IPS-15b (cell line): ENCODE results near the gene HEPN1.

Experiments used
- H3K27me3 ChIP-seq: one replicate; pipeline ENCODE4 v1.6.1; 2013; ENCODE audit warnings: low read length; ENCODE audit not compliant: control insufficient read depth, insufficient read depth
- H3K36me3 ChIP-seq: one replicate; pipeline ENCODE4 v1.6.1; 2013; ENCODE audit warnings: low read length; ENCODE audit not compliant: control insufficient read depth, insufficient read depth
- H3K4me1 ChIP-seq: one replicate; pipeline ENCODE4 v1.6.1; 2013; ENCODE audit warnings: mild to moderate bottlenecking, low read length; ENCODE audit not compliant: control insufficient read depth, insufficient read depth
- H3K4me3 ChIP-seq: one replicate; pipeline ENCODE4 v1.5.1; 2013; ENCODE audit warnings: low read depth, low read length
- H3K9ac ChIP-seq: one replicate; pipeline ENCODE4 v1.6.1; 2013; ENCODE audit warnings: low read depth, mild to moderate bottlenecking, low read length
- H3K9me3 ChIP-seq: one replicate; pipeline ENCODE4 v1.6.1; 2013; ENCODE audit warnings: mild to moderate bottlenecking, low read length; ENCODE audit not compliant: control insufficient read depth, insufficient read depth

The HEPN1 gene

DNA sequence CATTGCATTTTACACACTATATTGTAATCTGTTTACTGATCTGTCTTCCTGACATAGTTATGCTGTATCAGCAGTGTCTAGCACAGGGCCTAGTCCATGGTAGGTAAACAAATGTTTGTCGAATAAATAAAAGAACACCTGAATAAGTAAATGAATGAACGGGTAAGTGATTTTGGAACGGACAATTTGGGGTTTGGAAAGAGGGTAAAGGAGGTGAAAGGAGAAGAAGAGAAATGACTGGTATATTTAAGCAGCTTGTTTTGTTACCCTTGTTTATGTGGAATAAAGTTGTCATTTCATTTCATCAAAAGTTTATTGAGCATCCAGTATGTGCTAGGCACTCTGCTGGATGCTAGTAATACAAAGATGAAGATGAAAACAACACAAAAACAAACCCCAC lies at the start of gene HEPN1:
HEPN1 (plus strand) TSS at position 301 of the 400 bp plus-strand sequence.
- Histone ChIP-seq H3K4me1 (peaks cover 3% of the 10 kb centered on the region), H3K9me3 (no peaks in the 10 kb centered on the region), H3K36me3 (no peaks in the 10 kb centered on the region), H3K27me3 (peaks cover 65% of the 10 kb centered on the region), H3K4me3 (no peak within 1 kb of the TSS), H3K9ac (no peak within 1 kb of the TSS)

DNA sequence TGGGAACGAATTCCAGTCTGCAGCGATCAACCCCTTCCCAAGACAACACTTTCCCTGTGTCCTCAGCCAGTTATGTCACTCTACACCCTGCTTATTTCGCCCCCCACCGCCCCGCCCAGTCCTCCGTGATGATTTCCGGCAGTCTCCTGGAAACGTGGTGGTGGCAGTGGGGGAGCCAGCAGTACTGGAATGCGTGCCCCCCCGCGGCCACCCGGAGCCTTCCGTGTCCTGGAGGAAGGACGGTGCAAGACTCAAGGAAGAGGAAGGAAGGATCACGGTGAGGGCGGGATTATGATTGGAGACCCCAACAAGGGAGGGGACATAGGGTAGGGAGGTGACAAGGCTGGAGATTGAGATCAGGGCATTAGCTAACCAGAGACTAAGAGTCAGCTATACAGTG lies 49.7 kb upstream of the HEPN1 start:
- no peaks in the 10 kb centered on the region for H3K36me3 ChIP-seq
- no peak overlapping the region for H3K9ac ChIP-seq
- no peaks in the 10 kb centered on the region for H3K9me3 ChIP-seq
- peak overlapping the region; percentile 28 for H3K4me3 ChIP-seq
- peaks cover 10% of the 10 kb centered on the region for H3K4me1 ChIP-seq
- H3K27me3 ChIP-seq, result peaks cover 100% of the 10 kb centered on the region

DNA sequence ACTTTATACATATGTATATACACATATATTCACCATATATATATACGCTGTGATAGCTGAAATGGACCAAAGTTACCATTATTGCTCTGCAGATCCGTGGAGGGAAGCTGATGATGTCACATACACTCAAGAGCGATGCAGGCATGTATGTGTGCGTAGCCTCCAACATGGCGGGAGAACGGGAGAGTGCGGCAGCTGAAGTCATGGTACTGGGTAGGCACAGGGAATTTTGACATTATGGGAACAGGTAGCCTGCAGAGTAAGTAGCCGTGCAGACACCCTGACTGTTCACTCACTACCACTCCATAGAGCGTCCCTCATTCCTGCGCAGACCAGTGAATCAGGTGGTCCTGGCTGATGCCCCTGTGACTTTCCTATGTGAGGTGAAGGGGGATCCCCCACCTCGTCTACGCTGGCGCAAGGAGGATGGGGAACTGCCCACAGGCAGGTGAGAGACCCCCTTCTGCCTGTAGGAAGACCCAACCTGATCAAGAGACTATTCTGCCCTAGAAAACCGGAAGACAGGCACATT lies 49.1 kb upstream of the HEPN1 start:
- peak overlapping the region; percentile 20 for H3K4me3 ChIP-seq
- no peaks in the 10 kb centered on the region for H3K36me3 ChIP-seq
- H3K9ac ChIP-seq, result no peak overlapping the region
- no peaks in the 10 kb centered on the region for H3K9me3 ChIP-seq
- H3K27me3 ChIP-seq, result peaks cover 100% of the 10 kb centered on the region
- H3K4me1 ChIP-seq, result peaks cover 8% of the 10 kb centered on the region

DNA sequence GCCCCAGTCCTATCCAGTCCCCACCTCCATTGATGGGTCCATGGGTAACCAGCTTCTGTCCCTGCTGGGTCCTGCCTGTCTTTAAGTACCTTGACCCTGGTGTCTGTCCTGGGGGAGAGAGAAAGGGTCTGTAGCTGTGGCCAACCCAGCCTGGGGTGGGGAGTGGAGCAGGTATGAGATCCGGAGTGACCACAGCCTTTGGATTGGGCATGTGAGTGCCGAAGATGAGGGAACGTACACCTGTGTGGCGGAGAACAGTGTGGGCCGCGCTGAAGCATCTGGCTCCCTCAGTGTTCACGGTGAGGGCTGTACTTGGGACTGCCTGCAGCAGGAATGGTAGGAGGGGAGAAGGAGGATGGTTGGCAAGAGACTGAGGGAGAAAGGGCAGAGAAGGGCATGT lies 48.6 kb upstream of the HEPN1 start:
- peaks cover 100% of the 10 kb centered on the region for H3K27me3 ChIP-seq
- H3K9ac ChIP-seq, result no peak overlapping the region
- H3K4me3 ChIP-seq, result no peak overlapping the region
- H3K4me1 ChIP-seq, result peaks cover 8% of the 10 kb centered on the region
- H3K9me3 ChIP-seq, result no peaks in the 10 kb centered on the region
- no peaks in the 10 kb centered on the region for H3K36me3 ChIP-seq

DNA sequence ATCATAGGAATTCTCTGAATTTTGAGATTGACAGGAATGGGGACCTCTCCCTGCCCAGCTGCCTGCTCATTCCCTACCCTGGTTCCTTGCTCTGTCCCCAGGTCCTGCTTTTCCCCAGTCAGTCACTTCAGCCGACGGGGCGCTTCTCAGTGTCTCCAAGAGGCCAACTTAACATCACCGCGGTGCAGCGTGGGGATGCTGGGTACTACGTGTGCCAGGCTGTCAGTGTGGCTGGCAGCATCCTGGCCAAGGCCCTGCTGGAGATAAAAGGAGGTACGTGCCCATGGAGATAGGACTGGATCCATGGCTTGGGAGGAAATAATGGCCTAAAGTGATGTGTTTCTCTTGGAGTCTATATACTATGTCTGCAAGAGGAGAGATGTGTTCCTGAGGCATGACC lies 46.8 kb upstream of the HEPN1 start:
- Histone ChIP-seq H3K36me3 (no peaks in the 10 kb centered on the region), H3K4me1 (peaks cover 3% of the 10 kb centered on the region), H3K9me3 (no peaks in the 10 kb centered on the region), H3K9ac (no peak overlapping the region), H3K27me3 (peaks cover 87% of the 10 kb centered on the region), H3K4me3 (no peak overlapping the region)

DNA sequence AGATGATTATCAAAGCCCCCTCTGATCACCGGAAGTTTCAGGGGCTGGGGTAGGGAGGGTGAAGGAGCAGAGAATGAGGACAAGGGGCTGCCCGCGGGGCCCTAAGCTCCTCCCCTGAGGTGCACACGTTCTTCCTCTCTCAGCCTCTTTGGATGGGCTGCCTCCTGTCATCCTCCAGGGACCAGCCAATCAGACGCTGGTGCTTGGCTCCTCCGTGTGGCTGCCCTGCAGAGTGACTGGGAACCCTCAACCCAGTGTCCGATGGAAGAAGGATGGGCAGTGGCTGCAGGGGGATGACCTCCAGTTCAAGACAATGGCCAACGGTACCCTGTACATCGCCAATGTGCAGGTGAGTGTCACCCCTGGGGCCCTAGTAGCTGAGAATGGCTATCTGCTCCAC lies 46.3 kb upstream of the HEPN1 start:
- Histone ChIP-seq H3K9ac (no peak overlapping the region), H3K36me3 (no peaks in the 10 kb centered on the region), H3K4me1 (no peaks in the 10 kb centered on the region), H3K27me3 (peaks cover 84% of the 10 kb centered on the region), H3K4me3 (no peak overlapping the region), H3K9me3 (no peaks in the 10 kb centered on the region)

DNA sequence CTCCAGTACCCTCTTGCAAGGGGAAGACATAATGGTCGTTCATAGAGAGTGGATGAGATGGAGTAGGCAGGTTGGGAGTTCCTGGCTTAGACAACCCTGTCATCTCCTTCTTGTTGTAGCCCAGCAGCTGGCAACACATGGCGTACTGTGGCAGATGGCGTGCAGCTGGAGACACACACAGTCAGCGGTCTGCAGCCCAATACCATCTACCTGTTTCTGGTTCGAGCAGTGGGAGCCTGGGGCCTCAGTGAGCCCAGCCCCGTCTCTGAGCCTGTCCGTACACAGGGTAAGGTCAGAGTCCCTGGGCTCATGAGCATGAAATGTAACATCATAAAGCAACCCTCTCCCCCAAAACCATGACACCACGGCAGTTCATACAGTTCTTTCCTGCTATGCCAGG lies 45.1 kb upstream of the HEPN1 start:
- Histone ChIP-seq H3K27me3 (peaks cover 80% of the 10 kb centered on the region), H3K9me3 (no peaks in the 10 kb centered on the region), H3K4me3 (no peak overlapping the region), H3K36me3 (no peaks in the 10 kb centered on the region), H3K9ac (no peak overlapping the region), H3K4me1 (peaks cover 4% of the 10 kb centered on the region)

DNA sequence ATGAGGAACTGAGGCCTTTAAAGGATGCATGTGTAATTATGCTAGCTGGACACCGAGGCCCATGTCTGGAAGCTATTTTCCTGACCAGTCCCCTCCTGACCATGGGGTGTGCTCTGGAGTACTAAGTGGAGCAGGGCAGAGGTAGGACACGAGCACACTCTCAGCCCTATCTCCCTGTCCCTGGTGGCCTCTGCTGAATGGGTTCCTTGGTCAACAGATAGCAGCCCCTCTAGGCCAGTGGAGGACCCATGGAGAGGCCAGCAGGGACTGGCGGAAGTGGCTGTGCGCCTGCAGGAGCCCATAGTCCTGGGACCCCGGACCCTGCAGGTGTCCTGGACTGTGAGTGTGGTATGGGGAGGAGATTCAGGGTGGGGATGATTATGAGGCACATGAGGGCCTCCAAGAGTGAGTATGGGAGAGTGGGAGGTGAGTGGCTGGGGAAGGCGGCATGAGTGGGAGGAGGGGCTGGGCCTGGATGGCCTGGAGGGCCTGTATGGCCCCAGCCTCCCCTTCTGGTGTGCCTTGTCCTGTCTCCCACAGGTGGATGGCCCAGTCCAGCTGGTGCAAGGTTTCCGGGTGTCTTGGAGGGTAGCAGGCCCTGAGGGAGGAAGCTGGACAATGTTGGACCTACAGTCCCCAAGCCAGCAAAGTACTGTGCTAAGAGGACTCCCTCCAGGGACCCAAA lies 44.3 kb upstream of the HEPN1 start:
- Histone ChIP-seq H3K4me3 (no peak overlapping the region), H3K4me1 (peaks cover 4% of the 10 kb centered on the region), H3K9ac (no peak overlapping the region), H3K9me3 (no peaks in the 10 kb centered on the region), H3K27me3 (peaks cover 73% of the 10 kb centered on the region), H3K36me3 (no peaks in the 10 kb centered on the region)

DNA sequence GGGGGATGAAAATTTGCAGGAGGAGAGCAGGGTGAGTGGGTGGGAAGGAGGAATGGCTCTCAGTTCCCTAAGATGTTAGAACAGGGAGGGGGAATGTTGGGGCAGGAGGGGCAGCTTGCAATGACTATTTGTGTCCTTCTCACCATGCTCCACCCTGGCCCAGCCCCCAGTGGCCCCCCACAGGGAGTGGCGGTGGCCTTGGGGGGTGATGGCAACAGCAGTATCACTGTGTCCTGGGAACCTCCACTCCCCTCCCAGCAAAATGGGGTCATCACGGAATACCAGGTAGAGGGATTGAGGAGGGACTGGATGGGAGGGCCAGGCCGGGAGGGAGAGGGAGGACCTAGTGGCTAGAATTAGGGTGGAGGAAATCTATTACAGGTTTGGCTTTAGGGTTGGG lies 43.6 kb upstream of the HEPN1 start:
- Histone ChIP-seq H3K27me3 (peaks cover 66% of the 10 kb centered on the region), H3K9me3 (no peaks in the 10 kb centered on the region), H3K9ac (no peak overlapping the region), H3K4me1 (peaks cover 4% of the 10 kb centered on the region), H3K36me3 (no peaks in the 10 kb centered on the region), H3K4me3 (peak overlapping the region; percentile 79)

DNA sequence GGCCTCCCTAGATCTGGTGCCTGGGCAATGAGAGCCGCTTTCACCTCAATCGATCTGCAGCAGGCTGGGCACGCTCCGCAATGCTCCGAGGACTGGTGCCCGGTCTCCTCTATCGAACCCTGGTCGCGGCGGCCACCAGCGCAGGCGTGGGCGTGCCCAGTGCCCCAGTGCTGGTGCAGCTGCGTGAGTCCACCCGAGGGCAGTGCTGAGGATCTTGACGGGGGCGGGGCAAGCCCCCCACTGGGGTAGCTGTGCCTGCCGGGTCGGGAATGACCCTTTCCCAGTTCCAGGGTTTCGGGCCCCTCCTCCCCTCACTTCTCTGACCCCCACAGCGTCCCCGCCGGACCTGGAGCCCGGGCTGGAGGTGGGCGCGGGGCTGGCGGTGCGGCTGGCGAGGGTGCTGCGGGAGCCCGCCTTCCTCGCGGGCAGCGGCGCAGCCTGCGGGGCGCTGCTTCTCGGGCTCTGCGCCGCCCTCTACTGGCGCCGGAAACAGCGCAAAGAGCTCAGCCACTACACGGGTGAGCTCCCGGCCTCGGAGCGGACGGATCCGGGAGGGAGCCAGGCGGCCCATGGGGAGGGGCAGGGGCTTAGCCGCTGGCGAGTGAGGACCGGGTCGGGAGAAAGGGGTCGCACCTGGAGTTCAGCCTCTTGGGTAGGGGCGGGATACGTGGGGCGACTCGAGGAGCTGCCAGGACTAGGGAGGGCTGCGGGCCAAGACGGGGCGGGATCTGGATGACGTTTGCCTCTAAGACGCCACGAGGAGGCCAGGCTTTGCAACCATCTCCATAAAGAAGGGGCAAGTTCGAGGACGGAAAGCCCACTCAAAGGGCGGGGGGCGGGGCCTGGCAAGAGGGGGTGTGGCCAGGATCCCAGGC lies 42.9 kb upstream of the HEPN1 start:
- no peaks in the 10 kb centered on the region for H3K9me3 ChIP-seq
- peaks cover 58% of the 10 kb centered on the region for H3K27me3 ChIP-seq
- peak overlapping the region; percentile 79 for H3K4me3 ChIP-seq
- H3K36me3 ChIP-seq, result no peaks in the 10 kb centered on the region
- peak overlapping the region; percentile 76 for H3K9ac ChIP-seq
- H3K4me1 ChIP-seq, result peaks cover 4% of the 10 kb centered on the region

DNA sequence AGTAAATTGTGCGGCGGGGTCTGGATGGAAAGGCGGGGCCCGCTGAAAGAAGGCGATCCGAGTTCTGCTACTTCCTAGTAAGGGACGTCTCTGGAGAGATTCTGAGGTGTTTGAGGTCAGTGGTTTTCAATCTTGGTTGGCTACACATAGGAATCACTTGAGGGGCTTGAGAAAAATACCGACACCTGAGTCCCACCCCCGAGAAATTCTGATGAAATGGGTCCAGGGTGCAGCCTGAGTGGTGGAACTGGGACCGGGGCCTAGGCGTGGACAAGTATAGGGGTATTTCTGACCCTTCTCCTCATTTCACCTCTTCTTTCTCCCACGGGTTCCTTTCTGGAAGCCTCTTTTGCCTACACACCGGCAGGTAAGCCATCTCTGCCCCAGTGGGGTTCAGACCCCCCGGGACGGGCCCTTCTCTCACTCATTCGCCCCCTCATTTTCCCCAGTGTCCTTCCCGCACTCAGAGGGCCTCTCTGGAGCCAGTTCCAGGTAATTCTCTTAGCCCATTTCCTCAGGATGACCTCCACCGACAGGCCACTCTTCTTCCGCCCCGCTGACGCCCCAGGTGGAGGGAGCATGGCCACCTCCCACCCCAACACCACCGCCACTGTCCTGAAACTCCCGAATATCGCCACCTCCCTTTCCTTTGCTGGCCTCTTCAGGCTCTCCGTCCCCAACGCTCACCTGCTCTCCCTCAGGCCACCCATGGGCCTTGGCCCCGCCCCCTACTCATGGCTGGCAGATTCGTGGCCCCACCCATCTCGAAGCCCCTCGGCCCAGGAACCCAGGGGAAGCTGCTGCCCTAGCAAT lies 42.0 kb upstream of the HEPN1 start:
- H3K36me3 ChIP-seq, result no peaks in the 10 kb centered on the region
- peaks cover 50% of the 10 kb centered on the region for H3K27me3 ChIP-seq
- H3K4me3 ChIP-seq, result peak overlapping the region; percentile 79
- peaks cover 4% of the 10 kb centered on the region for H3K4me1 ChIP-seq
- no peaks in the 10 kb centered on the region for H3K9me3 ChIP-seq
- H3K9ac ChIP-seq, result peak overlapping the region; percentile 47
